HEK293 (cell line): Measurements from ENCODE around the gene TCERG1L.

Source experiments
- CTCF ChIA-PET: fragments of 350-600 bp; formaldehyde crosslinking; extraction: SDS; loops from one replicate; lab custom pipeline; 2021; ENCODE audit warnings: antibody characterized with exemption; lab: Yijun Ruan, JAX
- POLR2A ChIA-PET: fragments of 300-600 bp; formaldehyde crosslinking; extraction: SDS; loops from one replicate; lab custom pipeline; 2020; ENCODE audit warnings: antibody characterized with exemption, inconsistent platforms; lab: Yijun Ruan, JAX
- H3K27ac ChIP-seq: fragments of 200-500 bp; sonication (Bioruptor generic); 2 replicates; pipeline ENCODE4 v1.5.1; 2014; ENCODE audit warnings: low read depth, low read length, control low read depth, inconsistent platforms; ENCODE audit errors: extremely low read depth
- H3K36me3 ChIP-seq, 2 experiments: fragments of 200-500 bp in 1 of 2; sonication (Bioruptor generic) in 1 of 2; 1 replicate in 1 of 2; 2 replicates in 1 of 2; pipeline ENCODE4 v1.5.1; 2014 to 2017; ENCODE audit warnings: inconsistent platforms in 2 of 2, low read length in 2 of 2; ENCODE audit not compliant: control insufficient read depth in 2 of 2, insufficient read depth in 1 of 2
- H3K4me1 ChIP-seq: fragments of 200-500 bp; sonication (Bioruptor generic); 2 replicates; pipeline ENCODE4 v1.5.1; 2014; ENCODE audit warnings: mild to moderate bottlenecking, low read length, inconsistent platforms; ENCODE audit not compliant: control insufficient read depth, insufficient read depth
- H3K4me3 ChIP-seq: 2 replicates; pipeline ENCODE4 v1.5.1; 2011; ENCODE audit warnings: low read depth, mild to moderate bottlenecking, control low read depth, low read length, moderate library complexity
- H3K9me3 ChIP-seq: fragments of 200-500 bp; sonication (Bioruptor generic); 2 replicates; pipeline ENCODE4 v1.5.1; 2014; ENCODE audit warnings: low read depth, low read length, inconsistent platforms; ENCODE audit not compliant: control insufficient read depth, insufficient read depth
- FEZF1 ChIP-seq: fragments of 450-650 bp; formaldehyde crosslinking; IDR thresholded peaks from 2 replicates; pipeline ENCODE4 v1.5.1; 2016; ENCODE audit warnings: missing biosample characterization, missing genetic modification characterization
- GLIS1 ChIP-seq: fragments of 450-650 bp; formaldehyde crosslinking; IDR thresholded peaks from 2 replicates; pipeline ENCODE4 v1.5.1; 2016; ENCODE audit warnings: missing biosample characterization, missing genetic modification characterization
- IKZF3 ChIP-seq: fragments of 450-650 bp; IDR thresholded peaks from 2 replicates; pipeline ENCODE4 v1.5.0; 2018; ENCODE audit warnings: missing biosample characterization, mild to moderate bottlenecking, missing genetic modification characterization, moderate library complexity
- KLF10 ChIP-seq: fragments of 450-650 bp; IDR thresholded peaks from 2 replicates; pipeline ENCODE4 v1.5.1; 2018; ENCODE audit warnings: missing biosample characterization, mild to moderate bottlenecking, missing genetic modification characterization
- KLF16 ChIP-seq: fragments of 450-650 bp; formaldehyde crosslinking; IDR thresholded peaks from 2 replicates; pipeline ENCODE4 v1.5.1; 2017; ENCODE audit warnings: missing biosample characterization, missing genetic modification characterization
- KLF7 ChIP-seq: fragments of 450-650 bp; formaldehyde crosslinking; IDR thresholded peaks from 2 replicates; pipeline ENCODE4 v1.5.1; 2016; ENCODE audit warnings: missing biosample characterization, missing genetic modification characterization, borderline replicate concordance
- KLF9 ChIP-seq: fragments of 450-650 bp; formaldehyde crosslinking; IDR thresholded peaks from 2 replicates; pipeline ENCODE4 v1.5.1; 2016; ENCODE audit warnings: missing biosample characterization, missing genetic modification characterization, low read depth
- MZF1 ChIP-seq: fragments of 450-650 bp; formaldehyde crosslinking; IDR thresholded peaks from 2 replicates; pipeline ENCODE4 v1.5.1; 2017; ENCODE audit warnings: missing biosample characterization, missing genetic modification characterization, borderline replicate concordance
- PRDM1 ChIP-seq: fragments of 450-650 bp; formaldehyde crosslinking; IDR thresholded peaks from 2 replicates; pipeline ENCODE4; 2016; ENCODE audit warnings: missing biosample characterization, missing genetic modification characterization
- REPIN1 ChIP-seq: fragments of 450-650 bp; formaldehyde crosslinking; IDR thresholded peaks from 2 replicates; pipeline ENCODE4 v1.5.1; 2017; ENCODE audit warnings: missing biosample characterization, missing genetic modification characterization, low read depth
- SP2 ChIP-seq: fragments of 450-650 bp; formaldehyde crosslinking; IDR thresholded peaks from 2 replicates; pipeline ENCODE4 v1.5.1; 2016; ENCODE audit warnings: missing biosample characterization, missing genetic modification characterization
- ZBTB21 ChIP-seq: fragments of 450-650 bp; formaldehyde crosslinking; IDR thresholded peaks from 2 replicates; pipeline ENCODE4 v1.5.1; 2017; ENCODE audit warnings: missing biosample characterization, missing genetic modification characterization
- ZBTB7A ChIP-seq: fragments of 450-650 bp; formaldehyde crosslinking; IDR thresholded peaks from 2 replicates; pipeline ENCODE4 v1.5.1; 2016; ENCODE audit warnings: low read depth, missing biosample characterization, missing genetic modification characterization
- ZBTB8A ChIP-seq: fragments of 450-650 bp; formaldehyde crosslinking; IDR thresholded peaks from 2 replicates; pipeline ENCODE4 v1.5.1; 2016; ENCODE audit warnings: missing biosample characterization, missing genetic modification characterization
- ZNF10 ChIP-seq: fragments of 450-650 bp; formaldehyde crosslinking; IDR thresholded peaks from 2 replicates; pipeline ENCODE4 v1.5.1; 2017; ENCODE audit warnings: missing biosample characterization, missing genetic modification characterization
- ZNF112 ChIP-seq: fragments of 450-650 bp; formaldehyde crosslinking; IDR thresholded peaks from 2 replicates; pipeline ENCODE4 v1.5.0; 2017; ENCODE audit warnings: missing biosample characterization, missing genetic modification characterization
- ZNF114 ChIP-seq: fragments of 450-650 bp; formaldehyde crosslinking; IDR thresholded peaks from 2 replicates; pipeline ENCODE4 v1.5.0; 2017; ENCODE audit warnings: missing biosample characterization, missing genetic modification characterization
- ZNF239 ChIP-seq: fragments of 450-650 bp; formaldehyde crosslinking; IDR thresholded peaks from 2 replicates; pipeline ENCODE4 v1.5.1; 2016; ENCODE audit warnings: missing biosample characterization, missing genetic modification characterization
- ZNF248 ChIP-seq: fragments of 450-650 bp; formaldehyde crosslinking; IDR thresholded peaks from 2 replicates; pipeline ENCODE4 v1.5.1; 2017; ENCODE audit warnings: missing biosample characterization, missing genetic modification characterization
- ZNF394 ChIP-seq: fragments of 450-650 bp; formaldehyde crosslinking; IDR thresholded peaks from 2 replicates; pipeline ENCODE4 v1.5.1; 2016; ENCODE audit warnings: missing biosample characterization, missing genetic modification characterization, mild to moderate bottlenecking, moderate library complexity, borderline replicate concordance
- ZNF416 ChIP-seq: fragments of 450-650 bp; formaldehyde crosslinking; IDR thresholded peaks from 2 replicates; pipeline ENCODE4 v1.5.1; 2016; ENCODE audit warnings: missing biosample characterization, missing genetic modification characterization
- ZNF423 ChIP-seq: fragments of 450-650 bp; formaldehyde crosslinking; IDR thresholded peaks from 2 replicates; pipeline ENCODE4 v1.5.1; 2016; ENCODE audit warnings: missing biosample characterization, missing genetic modification characterization
- ZNF473 ChIP-seq: fragments of 450-650 bp; formaldehyde crosslinking; IDR thresholded peaks from 2 replicates; pipeline ENCODE4 v1.5.1; 2017; ENCODE audit warnings: missing biosample characterization, missing genetic modification characterization
- ZNF48 ChIP-seq: fragments of 450-650 bp; formaldehyde crosslinking; IDR thresholded peaks from 2 replicates; pipeline ENCODE4 v1.5.1; 2016; ENCODE audit warnings: missing biosample characterization, missing genetic modification characterization
- ZNF560 ChIP-seq: fragments of 450-650 bp; formaldehyde crosslinking; IDR thresholded peaks from 2 replicates; pipeline ENCODE4 v1.5.1; 2017; ENCODE audit warnings: missing biosample characterization, missing genetic modification characterization, borderline replicate concordance
- ZNF626 ChIP-seq: fragments of 450-650 bp; sonication (Bioruptor Pico); formaldehyde crosslinking; IDR thresholded peaks from 2 replicates; pipeline ENCODE4 v1.5.1; 2018; ENCODE audit warnings: missing biosample characterization, missing genetic modification characterization, inconsistent platforms
- ZNF670 ChIP-seq: fragments of 450-650 bp; formaldehyde crosslinking; IDR thresholded peaks from 2 replicates; pipeline ENCODE4 v1.5.1; 2016; ENCODE audit warnings: missing biosample characterization, missing genetic modification characterization, low read depth
- ZNF677 ChIP-seq: fragments of 450-650 bp; IDR thresholded peaks from 2 replicates; pipeline ENCODE4 v1.5.0; 2018; ENCODE audit warnings: missing biosample characterization, mild to moderate bottlenecking, missing genetic modification characterization, moderate library complexity
- ZNF701 ChIP-seq: fragments of 450-650 bp; formaldehyde crosslinking; IDR thresholded peaks from 2 replicates; pipeline ENCODE4 v1.5.1; 2016; ENCODE audit warnings: missing biosample characterization, missing genetic modification characterization
- ZNF707 ChIP-seq: fragments of 450-650 bp; formaldehyde crosslinking; IDR thresholded peaks from 2 replicates; pipeline ENCODE4 v1.5.1; 2016; ENCODE audit warnings: missing biosample characterization, missing genetic modification characterization
- ZNF768 ChIP-seq: fragments of 450-650 bp; formaldehyde crosslinking; IDR thresholded peaks from 2 replicates; pipeline ENCODE4 v1.5.1; 2018; ENCODE audit warnings: missing biosample characterization, mild to moderate bottlenecking, missing genetic modification characterization
- ZNF843 ChIP-seq: fragments of 450-650 bp; formaldehyde crosslinking; IDR thresholded peaks from 2 replicates; pipeline ENCODE4 v1.5.1; 2016; ENCODE audit warnings: missing biosample characterization, missing genetic modification characterization
- ZSCAN16 ChIP-seq: fragments of 450-650 bp; formaldehyde crosslinking; IDR thresholded peaks from 2 replicates; pipeline ENCODE4 v1.5.1; 2016; ENCODE audit warnings: missing biosample characterization, missing genetic modification characterization
- ZSCAN23 ChIP-seq: fragments of 450-650 bp; formaldehyde crosslinking; IDR thresholded peaks from 2 replicates; pipeline ENCODE4 v1.5.1; 2016; ENCODE audit warnings: missing biosample characterization, missing genetic modification characterization
- TF ChIP-seq, protein P1 (sequence below): fragments of 450-650 bp; formaldehyde crosslinking; IDR thresholded peaks from 2 replicates; pipeline ENCODE4 v1.5.1; 2016; ENCODE audit warnings: missing biosample characterization, missing genetic modification characterization, borderline replicate concordance

TCERG1L gene

DNA sequence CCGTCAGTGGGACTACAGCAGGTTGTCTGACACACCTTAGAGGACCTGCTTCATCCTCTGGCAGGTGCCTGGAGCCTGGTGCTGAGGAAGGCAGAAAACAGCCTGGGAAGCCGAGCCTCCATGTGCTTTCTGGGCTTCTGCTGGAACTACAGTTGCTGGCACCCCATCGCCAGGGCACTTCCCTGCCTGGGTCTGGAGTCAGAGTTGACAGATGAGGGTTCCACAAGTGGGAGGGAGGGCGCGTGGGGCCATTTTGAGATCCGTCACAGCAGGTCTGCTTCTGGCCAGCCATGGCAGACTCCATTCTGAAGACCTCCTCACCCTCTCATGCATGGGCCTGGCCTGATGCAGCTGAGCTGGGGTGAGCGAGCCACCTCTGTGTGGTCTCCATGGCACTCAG, 33.2 kb upstream of the TCERG1L start:
- ChIA-PET POLR2A (no interaction called here), CTCF (no interaction called here)
- Histone ChIP-seq H3K27ac (no peak overlapping the region), H3K4me1 (no peaks in the 10 kb centered on the region), H3K4me3 (no peak overlapping the region), H3K36me3 (no peaks in the 10 kb centered on the region), H3K9me3 (no peaks in the 10 kb centered on the region)
- TF ChIP-seq IKZF3: no peak
- TF ChIP-seq GLIS1 (tag by site-specific recombination): no peak
- TF ChIP-seq ZNF248: no peak
- TF ChIP-seq ZNF560: no peak
- TF ChIP-seq, protein P1, sequence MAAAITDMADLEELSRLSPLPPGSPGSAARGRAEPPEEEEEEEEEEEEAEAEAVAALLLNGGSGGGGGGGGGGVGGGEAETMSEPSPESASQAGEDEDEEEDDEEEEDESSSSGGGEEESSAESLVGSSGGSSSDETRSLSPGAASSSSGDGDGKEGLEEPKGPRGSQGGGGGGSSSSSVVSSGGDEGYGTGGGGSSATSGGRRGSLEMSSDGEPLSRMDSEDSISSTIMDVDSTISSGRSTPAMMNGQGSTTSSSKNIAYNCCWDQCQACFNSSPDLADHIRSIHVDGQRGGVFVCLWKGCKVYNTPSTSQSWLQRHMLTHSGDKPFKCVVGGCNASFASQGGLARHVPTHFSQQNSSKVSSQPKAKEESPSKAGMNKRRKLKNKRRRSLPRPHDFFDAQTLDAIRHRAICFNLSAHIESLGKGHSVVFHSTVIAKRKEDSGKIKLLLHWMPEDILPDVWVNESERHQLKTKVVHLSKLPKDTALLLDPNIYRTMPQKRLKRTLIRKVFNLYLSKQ: no peak
- no peak for TF ChIP-seq KLF9 (tag by site-specific recombination)
- no peak for TF ChIP-seq FEZF1 (tag by site-specific recombination)
- TF ChIP-seq ZNF701 (tag by site-specific recombination): no peak
- TF ChIP-seq ZNF707 (tag by site-specific recombination): no peak
- no peak for TF ChIP-seq MZF1 (tag by site-specific recombination)
- no peak for TF ChIP-seq KLF7 (tag by site-specific recombination)
- no peak for TF ChIP-seq ZNF239 (tag by site-specific recombination)
- TF ChIP-seq ZNF473 (tag by site-specific recombination): no peak
- no peak for TF ChIP-seq ZNF843
- TF ChIP-seq ZNF48 (tag by site-specific recombination): no peak
- no peak for TF ChIP-seq ZNF626 (tag by site-specific recombination)

DNA sequence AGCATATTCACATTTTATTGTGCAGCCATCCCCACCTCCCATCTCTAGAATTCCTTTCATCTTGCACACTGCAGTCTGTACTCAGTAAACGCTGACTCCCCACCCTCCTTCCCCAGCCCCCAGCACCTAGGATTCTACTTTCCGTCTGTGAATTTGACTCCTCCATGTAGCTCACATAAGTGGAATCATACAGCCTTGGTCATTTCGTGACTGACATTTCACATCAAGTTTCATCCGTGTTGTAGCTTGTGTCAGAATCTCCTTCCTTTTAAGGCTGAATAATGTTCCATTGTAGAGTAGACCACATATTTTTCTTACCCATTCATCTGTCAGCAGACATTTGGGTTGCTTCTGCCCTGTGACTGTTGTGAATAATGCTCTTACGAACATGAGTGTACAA, 26.2 kb upstream of the TCERG1L start:
- CTCF ChIA-PET: no interaction called here
- TF ChIP-seq ZNF670 (tag by site-specific recombination) (no peak), ZNF768 (tag by site-specific recombination) (no peak), ZBTB8A (tag by site-specific recombination) (no peak), KLF10 (no peak), ZNF394 (no peak), PRDM1 (tag by site-specific recombination) (no peak), ZBTB7A (tag by site-specific recombination) (no peak), KLF16 (tag by site-specific recombination) (no peak), REPIN1 (tag by site-specific recombination) (no peak), ZNF10 (tag by site-specific recombination) (no peak), ZBTB21 (tag by site-specific recombination) (no peak), ZNF416 (tag by site-specific recombination) (no peak), ZNF423 (tag by site-specific recombination) (no peak), SP2 (tag by site-specific recombination) (no peak), ZSCAN23 (tag by site-specific recombination) (no peak), ZNF114 (tag by site-specific recombination) (no peak), ZNF677 (tag by site-specific recombination) (no peak), ZSCAN16 (no peak), ZNF112 (tag by site-specific recombination) (no peak)
- H3K9me3 ChIP-seq: no peaks in the 10 kb centered on the region
- H3K36me3 ChIP-seq: no peaks in the 10 kb centered on the region
- no peak overlapping the region for H3K27ac ChIP-seq
- POLR2A ChIA-PET: no interaction called here
- no peaks in the 10 kb centered on the region for H3K4me1 ChIP-seq
- no peak overlapping the region for H3K4me3 ChIP-seq
